Islet precursor cell (in vitro differentiated cells): ENCODE measurements around the gene PPM1H.

Experiments used
- DNase-seq: peaks from one replicate; pipeline ENCODE4 v3.0.0-alpha.2; 2018

The PPM1H gene

DNA sequence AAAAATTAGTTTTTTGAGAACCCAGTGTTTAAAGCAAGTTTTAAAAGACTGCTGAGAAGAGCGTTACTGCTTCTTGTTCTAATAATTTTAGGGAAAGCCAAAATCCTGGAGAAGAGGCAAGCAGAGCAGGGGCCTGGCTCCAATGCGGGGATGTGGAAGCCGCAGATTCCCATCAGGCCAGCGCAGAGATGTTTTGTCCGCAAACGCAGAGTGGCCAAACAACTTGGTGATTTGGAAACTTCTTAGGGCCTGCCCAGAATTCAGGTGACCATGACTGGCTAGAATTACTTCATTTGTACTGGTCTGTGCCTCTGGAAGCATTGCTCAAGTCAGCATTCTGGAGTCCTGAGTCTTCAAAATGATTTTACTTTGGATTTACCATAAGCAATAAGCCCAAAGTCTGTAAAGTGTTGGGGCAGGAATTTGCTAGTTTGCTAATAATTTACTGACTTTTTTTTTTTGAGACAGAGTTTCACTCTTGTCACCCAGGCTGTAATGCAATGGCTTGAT lies 208.4 kb downstream of the PPM1H start:
- DNase-seq: no peak

DNA sequence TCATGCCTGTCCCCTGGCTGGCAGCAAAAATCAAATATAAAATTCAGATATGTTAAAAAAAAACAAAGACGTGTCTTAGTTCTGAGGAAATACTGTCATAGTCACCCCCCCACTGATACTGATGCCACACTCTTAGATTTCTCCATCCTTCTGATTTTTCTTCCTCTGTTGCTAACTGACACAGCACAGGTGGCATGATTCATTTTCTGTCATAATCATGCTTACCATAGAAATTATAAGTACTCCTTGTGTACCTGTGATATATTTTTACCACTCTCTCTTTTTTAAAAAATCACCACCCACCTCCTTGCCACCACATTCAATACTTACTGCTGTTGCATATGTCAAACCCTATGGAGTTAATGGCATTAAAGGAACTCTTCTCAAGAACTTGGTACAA lies 209.2 kb downstream of the PPM1H start:
- DNase-seq: no peak

DNA sequence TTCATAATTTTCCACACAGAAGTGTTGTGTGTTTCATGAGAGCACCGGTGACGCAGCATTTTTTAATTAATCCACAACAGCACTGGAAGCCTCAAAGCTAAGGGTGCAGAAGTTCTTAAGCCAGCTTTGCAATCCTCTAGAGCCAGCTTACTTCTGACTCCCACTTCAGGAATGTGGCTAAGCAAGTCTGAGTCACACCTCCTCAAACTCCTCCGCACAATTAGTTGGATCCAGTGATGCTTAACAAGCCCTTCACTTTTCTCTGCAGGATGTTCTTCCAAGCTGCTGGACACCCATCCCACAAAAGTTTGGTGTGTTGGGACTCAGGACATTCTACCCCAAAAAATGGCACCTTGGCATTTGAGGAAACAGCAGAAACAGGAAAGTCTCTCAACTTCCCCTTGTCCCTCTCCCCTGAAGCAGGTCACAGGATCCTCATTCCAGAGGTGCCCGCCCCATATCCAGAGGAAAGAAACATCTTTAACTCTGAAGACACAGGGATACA lies 210.0 kb downstream of the PPM1H start:
- DNase-seq: peak; percentile 97

DNA sequence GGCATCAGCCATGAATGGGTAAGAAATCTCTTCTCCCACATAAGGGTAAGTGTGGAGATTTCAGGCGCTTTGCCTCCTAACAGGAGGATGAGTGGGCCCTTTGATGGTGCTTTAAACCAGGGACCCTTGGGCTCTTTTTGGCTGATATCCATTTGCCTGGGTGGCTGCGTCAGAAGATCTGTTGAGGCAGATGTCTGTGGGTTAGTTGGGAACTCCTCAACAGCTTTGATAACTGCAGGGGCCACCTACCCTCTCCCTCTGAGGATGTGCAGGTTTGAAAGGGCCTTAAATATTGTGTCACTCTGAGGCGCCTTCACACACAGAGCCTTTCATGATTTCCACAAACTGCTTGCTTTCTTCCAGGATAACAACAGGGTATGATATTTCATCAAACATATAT lies 210.7 kb downstream of the PPM1H start:
- DNase-seq: no peak

DNA sequence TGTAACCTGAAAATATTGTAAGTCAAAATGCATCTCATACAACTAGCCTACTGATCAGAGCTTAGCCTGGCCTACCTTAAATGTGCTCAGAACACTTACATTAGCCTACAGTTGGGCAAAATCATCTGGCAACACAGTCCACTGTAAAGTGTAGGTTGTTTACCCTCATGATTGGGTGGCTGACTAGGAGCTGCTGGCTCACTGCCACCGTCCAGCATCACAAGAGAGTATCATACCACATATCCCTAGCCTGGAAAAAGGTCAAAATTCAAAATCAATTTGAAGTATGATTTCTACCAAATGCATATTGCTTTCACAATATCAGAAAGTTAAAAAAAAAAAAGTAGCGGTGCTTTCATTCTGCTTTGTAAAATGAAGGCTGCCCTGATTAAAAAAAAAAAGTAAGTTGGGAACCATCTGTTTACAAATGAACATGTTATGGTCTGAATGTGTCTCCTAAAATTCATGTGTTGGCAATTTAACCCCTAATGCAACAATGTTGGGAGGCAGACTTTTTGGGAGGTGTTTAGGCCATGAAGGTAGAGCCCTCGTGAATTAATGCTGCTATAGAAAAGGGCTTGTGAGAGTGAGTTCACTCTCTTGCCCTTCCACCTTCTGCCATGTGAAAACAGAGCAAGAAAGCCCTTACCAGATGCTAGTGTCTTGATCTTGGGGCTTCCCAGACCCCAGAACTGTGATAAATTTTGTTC lies 211.8 kb downstream of the PPM1H start:
- no peak for DNase-seq

DNA sequence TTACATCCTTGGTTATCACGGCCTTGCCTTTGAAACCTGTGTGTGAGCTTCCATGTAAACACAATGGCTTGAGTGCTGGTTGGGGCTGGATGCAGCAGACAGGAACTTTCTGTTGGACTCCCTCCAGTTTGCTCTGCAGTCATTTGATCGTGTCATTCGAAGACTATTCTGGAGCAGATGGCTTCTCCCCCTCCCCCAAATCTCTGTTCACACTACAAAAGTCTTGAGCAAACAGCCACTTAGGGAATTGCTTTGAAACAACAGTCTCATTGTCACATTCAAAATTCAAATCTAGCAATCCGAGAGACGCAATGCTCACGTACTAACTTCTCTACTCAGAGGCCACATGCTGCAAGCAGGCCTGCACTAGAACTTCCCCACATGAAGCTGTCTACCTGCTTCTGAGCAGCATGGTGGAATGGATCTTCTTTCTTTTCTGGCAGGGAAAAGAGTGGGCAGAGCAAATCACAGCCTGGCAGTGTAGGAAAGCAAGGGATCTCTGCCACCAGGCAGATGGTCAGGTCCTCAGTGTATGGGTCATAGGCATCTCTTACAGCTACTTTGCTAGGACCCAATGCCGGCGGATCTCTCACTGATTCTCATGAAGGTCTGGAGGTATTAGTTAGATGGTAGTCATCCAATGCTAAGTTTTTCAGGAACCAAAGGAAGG lies 214.2 kb downstream of the PPM1H start:
- DNase-seq: no peak

DNA sequence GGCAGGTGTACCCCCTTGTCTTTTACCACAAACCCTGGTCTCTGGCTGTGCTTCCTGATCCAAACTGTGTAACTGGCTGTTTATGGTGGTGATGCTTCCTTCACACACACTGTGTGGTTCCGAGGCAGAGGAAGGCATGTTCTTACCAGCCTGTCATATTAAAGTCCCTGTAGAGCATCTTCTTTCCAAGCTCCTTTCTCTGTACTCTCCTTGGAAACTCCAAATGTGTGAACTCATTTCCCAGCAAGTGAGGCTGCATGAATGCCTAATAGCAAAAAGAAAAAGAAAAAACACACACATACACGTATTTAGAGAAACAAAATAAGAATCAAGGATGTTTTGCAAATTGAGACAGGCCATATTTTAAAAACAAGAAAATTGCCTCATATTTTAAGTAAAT lies 214.9 kb downstream of the PPM1H start:
- no peak for DNase-seq

DNA sequence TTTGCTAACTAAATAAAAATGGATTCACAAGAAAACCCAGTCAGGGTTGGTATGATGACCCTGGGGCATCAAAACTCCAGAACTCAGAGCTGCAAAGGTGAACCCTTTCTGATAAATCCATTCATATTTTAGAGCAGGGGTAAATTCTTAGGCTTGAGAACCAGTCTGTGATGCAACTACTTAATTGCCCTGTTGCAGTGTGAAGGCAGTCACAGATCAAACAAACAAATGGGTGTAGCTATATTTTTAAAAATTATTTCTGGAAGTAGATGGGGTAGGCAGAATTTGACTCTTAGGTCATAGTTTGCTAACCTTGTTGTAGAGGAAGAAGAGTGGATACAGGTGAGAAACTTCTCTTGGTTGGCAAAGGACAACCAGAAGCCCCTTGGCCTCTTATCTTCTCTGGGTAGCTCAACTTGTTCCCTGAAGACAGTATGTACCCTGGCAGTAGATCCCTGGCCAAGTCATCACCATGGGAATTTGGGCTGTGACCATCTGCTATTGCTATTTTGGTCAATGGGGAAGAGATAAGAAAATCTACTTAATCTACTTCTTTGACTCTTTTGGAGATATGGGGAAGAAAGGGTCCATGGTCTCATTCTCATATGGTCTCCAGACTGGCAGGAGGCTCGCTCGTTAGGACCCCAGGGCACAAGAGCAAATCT lies 216.1 kb downstream of the PPM1H start:
- DNase-seq: no peak

DNA sequence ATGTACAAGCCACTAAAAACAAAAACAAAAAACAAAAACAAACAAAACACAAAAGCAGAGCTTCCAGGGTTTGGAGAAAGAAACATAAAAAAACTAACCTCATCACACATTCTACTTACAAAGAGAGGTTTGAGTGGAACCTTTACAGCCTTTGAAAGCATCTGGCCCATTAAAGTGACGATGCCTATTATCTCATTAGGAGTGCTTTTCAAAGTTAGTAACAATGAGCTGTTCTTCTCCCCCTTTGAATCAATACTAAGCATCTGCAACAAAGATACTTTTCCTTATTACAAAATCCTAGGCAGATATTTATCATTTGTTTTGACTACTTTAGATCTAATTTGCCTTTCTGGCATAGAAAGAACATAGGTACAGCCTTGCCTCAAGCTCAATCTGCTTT lies 217.3 kb downstream of the PPM1H start:
- DNase-seq: no peak

DNA sequence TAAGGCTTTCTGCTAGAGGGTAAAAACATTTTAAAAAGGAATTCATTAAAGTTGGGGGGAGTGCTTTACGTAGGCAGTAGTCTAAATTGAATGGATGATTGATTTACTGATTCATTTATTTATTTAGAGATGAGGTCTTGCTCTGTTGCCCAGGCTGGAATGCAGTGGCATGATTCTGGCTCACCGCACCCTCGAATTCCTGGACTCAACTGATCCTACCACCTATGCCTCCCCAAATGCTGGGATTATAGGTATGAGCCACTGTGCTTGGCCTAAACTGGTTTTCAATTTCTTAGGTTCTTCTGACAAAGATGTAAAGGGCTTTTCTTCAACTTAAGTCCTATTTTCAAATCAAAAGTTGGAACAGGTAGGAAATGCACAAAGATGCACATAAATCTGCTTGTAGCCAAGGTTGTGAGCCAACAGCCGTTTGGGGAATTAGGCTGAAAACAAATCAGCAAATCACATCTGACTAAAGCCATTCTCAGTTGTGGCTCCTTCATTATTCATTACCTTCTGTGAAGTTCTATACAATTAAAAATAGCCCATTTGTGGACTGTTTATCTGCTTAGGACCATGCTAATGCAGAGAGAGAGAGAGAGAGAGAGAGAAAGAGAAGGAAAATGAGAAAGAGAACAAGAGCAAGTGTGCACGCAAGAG lies 218.0 kb downstream of the PPM1H start:
- DNase-seq: no peak

DNA sequence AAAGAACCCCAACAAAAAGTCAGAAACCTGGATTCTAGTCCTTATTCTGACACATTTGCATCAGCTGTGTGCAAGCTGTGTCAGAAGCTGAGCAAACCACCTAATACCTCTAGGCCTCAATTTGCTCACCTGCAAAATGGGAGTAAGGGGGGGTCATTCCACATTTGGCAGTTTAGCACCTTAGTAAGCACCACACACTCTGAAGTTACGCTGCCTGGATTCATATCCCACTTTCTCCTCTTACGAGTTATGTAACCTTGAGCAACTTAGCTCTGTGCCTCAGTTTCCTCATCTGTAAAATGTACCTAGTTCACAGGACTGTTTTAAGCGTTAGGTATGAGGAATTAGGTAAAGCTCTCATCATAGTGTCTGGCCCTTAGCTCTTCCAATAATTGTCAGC lies 218.9 kb downstream of the PPM1H start:
- DNase-seq: no peak

DNA sequence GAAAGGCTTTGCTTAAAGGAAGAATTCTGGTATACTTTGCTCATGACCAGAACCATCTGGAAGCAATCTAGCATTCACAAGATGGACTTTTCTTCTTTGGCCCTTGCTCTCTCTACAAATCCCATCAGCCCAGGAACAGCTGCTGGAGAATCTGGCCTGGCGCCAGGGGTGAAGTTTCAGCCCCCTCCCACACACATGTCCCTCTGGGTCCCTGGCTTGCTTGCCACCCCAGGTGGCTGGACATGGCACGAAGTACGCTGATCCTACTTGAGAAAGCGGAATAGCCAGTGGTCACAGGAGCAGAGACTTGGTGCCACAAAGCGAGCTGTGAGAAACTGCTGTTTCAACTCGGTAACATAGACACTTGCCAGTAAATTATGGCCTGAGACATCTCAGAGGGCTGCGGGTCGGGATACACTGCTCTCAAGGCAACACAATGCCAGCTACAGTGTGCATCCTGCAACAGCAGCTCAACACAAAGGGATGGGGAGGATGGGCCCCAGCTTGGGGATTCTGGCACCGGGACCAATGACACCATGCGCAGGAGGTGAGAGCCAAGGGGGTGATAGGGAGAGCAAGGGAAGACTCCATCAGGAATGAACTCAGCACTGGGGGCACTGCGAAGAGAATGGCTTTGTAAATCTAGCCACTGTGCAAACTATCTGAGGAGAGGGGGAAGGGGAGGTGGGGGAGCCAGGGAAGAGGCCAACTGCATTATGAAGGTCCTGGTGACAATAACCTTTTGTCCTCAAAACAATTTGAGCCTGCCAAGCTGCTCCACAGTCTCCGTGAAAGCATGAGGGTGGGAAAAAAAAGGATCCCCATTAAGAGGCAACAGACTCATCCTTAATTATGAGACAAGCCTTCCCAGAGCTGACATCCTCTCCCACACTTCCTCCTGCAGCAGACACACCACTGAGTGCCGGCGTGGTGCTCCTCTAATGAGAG lies 219.9 kb downstream of the PPM1H start:
- peak; percentile 85 for DNase-seq

DNA sequence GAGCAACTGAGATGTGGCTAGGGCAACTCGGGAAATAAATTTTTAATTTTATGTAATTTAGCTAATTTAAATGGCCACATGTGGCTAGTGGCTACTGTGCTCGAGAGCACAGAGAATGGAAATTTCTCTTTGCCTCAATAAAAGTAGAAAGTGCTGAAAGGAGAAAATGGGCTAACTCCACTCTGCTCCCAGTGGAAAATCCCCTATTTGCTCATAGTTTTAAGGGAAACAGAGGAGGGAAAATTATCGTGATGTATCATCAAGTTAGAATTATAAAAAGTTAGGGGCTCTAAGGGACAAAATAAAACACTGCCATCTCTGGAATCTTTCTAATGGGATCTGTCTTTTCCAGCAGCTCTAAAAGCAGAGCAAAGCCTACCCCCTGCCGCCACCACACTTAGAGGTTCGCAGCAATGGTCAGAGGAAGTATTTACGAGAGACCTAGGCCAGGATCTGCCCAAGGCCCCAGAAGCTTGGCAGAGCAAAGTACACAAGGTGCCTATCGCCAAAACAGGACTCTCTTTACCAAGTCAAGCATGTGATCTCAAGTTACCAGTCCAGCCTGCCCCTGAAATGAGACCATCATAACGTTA lies 220.7 kb downstream of the PPM1H start:
- DNase-seq: no peak

DNA sequence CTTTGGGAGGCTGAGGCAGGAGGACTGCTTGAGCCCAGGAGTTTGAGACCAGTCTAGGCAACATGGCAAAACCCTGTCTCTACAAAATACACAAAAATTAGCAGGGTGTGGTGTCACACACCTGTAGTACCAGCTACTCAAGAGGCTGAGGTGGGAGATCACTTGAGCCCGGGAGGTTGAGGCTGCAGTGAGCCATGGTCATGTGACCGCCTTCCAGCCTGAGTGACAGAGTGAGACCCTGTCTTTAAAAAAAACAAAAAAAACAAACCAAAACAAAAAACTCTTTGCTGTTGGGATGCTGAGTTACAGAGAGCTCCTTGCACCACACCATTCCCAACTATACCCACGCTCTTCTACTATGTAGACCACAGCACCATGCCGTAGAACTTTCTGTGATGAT lies 221.2 kb downstream of the PPM1H start:
- DNase-seq: no peak

DNA sequence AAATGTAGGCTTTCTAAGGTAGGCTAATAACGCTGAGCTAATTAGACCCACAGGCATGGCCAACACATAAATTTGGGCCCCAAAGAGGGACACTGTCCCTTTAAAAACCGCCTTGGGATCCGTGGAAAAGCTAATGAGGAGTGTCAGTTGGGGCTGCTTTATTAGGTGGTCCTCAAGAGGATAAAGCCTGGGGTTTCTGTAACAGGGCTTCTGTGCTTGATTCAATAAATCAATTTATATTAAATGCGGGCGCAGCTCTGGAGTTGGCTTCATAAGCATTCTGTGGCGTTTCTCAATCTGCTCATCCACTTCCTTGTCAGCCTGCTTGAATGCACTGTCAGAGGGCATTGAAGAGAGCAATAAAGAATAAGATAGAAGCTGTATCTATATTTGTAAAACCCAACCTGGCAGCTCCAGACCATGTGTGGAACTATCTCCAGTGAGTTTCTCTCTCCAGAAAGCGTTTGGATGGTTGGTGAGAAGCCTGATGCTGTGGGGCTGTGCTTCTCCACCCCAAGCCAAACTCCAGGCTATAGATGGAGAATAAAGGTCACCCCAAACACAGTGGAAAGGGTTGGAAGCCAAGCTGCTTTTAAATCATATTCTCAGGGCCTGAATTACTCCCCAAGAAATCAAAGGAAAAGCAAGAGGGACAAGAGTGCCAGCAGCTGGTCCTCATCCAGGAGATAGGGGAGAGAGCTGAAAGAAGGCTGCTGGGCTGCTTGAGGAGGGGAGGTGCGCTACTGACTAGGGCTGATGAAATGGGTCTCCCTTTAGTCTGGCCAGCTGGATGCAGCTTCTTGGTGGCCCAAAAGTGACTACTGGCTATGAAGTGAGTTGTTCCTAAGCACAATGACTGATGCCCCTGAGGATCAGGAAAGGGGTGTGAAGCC lies 222.0 kb downstream of the PPM1H start:
- no peak for DNase-seq

DNA sequence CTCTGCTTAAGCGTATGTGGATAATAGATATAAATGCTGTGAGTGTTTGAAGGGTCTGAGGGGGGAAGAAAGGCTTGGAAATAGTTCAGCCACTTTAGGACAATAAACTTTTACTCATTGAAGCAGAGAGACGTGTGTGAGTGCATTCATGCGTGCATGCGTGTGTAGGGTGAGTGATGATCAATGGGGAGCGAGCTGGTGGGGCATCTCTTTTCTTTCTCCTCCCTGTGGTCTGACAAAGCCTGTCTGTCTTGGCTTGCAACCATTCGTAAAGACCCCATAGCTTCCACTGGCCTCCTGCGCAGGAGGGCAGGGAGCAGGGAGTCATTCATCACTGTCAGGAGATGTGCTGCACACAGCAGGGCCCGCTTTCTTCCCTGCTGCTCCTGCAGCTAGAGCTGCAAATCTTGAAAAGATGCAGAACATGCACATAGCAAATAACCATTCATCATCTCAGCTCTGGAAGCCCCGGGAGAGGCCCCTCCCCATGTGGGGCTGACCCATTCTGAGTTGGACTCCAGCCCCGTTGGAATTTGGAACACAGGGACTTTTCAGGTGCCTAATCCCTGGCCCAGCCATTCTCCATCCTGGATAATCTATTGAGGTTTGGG lies 223.2 kb downstream of the PPM1H start:
- DNase-seq: no peak

DNA sequence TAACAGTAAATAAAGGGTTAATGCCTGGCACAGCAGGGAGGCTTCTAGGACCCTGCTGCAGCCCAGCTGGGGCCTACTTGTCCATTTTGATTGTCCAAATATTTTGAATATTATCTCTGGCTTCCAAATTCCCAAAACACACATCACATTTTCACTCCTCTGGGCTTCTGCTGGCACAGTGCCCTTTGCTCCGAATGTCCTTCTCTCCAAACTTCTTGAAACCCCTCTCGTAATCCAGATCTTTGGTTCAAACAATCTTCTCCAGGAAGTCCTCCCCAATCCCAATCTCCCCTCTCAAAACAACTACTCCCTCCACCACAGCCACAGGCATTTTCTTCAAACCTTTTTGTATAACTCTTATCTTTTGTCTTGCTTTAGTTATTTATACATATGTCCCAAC lies 225.6 kb downstream of the PPM1H start:
- no peak for DNase-seq

DNA sequence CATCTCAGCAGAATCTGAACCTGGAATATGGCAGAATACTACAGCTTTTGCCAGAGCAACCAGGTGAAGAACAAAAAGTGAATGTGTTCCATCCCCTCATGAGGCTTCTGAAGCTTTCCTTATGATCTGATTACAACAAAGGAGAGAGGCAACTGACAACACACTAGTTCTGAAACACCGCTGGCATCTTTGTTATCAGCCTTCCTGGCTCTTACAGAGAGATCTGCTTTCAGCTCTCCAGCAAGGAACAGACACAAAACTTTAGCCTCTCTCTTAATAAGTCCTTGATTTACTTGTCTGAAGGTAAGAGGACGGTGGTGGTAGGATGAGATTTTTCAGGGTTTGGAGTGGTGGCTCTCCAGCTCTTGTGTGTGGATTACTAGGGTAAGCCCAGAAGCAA lies 227.0 kb downstream of the PPM1H start:
- DNase-seq: no peak

DNA sequence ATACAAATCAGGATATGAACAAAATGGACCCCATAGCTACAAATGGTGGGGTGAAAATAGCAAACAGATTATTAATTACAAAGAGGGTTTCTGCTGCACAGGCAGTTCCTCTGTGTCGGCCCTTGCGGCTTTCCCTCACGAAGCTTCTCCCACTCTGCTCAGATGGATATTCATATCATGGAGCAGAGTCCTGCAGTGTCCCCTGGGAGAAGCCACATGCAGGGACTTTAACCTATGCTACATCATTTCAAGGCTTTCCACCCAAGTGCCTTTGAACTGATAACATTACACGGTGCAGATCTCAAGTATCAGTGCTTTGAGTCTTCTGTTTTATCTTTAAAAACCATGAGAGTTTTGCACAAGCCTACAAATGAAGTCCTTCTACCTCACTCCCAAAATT lies 229.1 kb downstream of the PPM1H start:
- DNase-seq: no peak

DNA sequence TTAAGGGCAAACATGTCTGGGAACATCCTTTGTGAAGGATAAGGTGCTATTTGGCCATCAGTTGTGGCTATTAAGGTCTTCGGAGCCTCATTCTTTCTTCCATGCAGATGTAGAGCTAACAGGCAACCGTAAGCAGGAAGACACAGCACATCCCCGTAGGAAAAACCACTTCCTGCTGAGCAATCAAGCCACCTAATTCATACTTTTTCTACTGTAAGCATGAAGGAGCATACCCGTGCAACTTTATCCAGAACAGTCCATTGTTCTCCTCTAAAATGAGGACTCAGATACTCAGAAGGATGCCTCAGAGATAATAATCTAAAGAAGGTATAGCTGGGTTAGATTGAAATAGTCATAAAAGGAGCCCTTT lies 232.0 kb downstream of the PPM1H start:
- DNase-seq: no peak
